HG03521 (cell line): ENCODE data around the gene BEX5.
"Not testable (repeated sequence)": the region's sequence is repeated elsewhere in the genome, so short reads cannot be mapped to it uniquely, and the experiment has no call there.

Source experiments
- ATAC-seq: cut with Tn5 transposase; IDR thresholded peaks from one replicate; pipeline ENCODE4 v1.9.1; 2021; ENCODE audit warnings: mild to moderate bottlenecking, moderate library complexity; ENCODE audit not compliant: unreplicated experiment

The BEX5 gene

GRCh38 chrX:102155806-102156179, at the start of gene BEX5:
Gene BEX5, minus strand, starts transcription at chrX:102155977. Its CDS starts 1,712 bp downstream, at chrX:102154265.
- peak; percentile 98 for ATAC-seq

- ATAC-seq = no peak
Measured at GRCh38 chrX:102185967-102186720, 30.4 kb upstream of the BEX5 start.

GRCh38 chrX:102154900-102155805, 624 bp downstream of the BEX5 start:
- ATAC-seq = peak; percentile 28

GRCh38 chrX:102154218-102154860, 1.4 kb downstream of the BEX5 start:
- no peak for ATAC-seq

GRCh38 chrX:102142274-102142673, 13.5 kb downstream of the BEX5 start, which contains the start of gene TCEAL6:
Gene TCEAL6, minus strand, starts transcription at chrX:102142481.
- not testable (repeated sequence) for ATAC-seq

- ATAC-seq = not testable (repeated sequence)
Measured at GRCh38 chrX:102141631-102142030, 14.1 kb downstream of the BEX5 start.

GRCh38 chrX:102140876-102141275, 14.9 kb downstream of the BEX5 start:
- ATAC-seq = not testable (repeated sequence)

GRCh38 chrX:102138064-102138463, 17.7 kb downstream of the BEX5 start:
- ATAC-seq = no peak

GRCh38 chrX:102129473-102129872, 26.3 kb downstream of the BEX5 start:
- no peak for ATAC-seq

GRCh38 chrX:102126863-102127262, 28.9 kb downstream of the BEX5 start:
- no peak for ATAC-seq

GRCh38 chrX:102126080-102126818, 29.5 kb downstream of the BEX5 start:
- ATAC-seq = not testable (repeated sequence)

- not testable (repeated sequence) for ATAC-seq
Measured at GRCh38 chrX:102125436-102125835, 30.3 kb downstream of the BEX5 start, which contains the start of gene TCEAL2. Gene TCEAL2, plus strand, starts transcription at chrX:102125679. Its CDS starts 1,152 bp downstream, at chrX:102126831.

GRCh38 chrX:102125014-102125413, 30.8 kb downstream of the BEX5 start:
- ATAC-seq = not testable (repeated sequence)

GRCh38 chrX:102115748-102116147, 40.0 kb downstream of the BEX5 start:
- ATAC-seq = no peak

GRCh38 chrX:102113367-102113766, 42.4 kb downstream of the BEX5 start:
- ATAC-seq = no peak
